GM19324 (cell line): ENCODE measurements around the gene SPPL2C.

Experiments used
- ATAC-seq: cut with Tn5 transposase; IDR thresholded peaks from one replicate; pipeline ENCODE4 v1.9.1; 2021; ENCODE audit warnings: mild to moderate bottlenecking, moderate library complexity; ENCODE audit not compliant: unreplicated experiment, low FRiP score

The SPPL2C gene

DNA sequence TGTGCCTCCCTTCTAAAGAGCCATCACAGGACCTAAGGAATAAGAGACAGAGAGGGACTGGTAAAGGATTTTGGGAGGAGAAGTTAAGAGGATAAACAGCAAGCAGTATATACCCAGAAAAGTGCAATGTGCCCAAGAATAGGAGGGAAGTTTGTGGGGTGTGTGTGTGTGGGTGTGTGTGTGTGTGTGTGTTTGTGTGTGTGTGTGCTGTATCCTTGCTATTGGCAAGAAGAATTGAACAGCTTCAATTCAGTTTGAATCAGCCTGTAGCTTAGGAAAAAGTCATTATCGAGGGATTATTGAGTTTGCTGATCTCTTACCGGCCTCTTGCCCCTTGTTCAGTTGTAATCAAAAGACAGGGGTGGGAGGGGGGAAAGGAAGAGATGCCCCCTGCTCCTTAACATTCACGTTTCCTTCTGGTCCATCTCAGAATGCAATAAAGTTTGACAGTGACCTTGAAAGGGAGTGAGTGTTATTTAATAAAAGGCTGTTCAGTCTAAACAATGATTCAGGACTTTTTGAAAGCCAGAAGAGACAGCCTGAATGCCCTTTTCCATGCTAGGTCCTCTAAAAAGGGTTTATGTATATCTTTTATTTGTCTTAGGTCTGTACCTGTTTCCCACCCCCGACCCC lies 25.8 kb downstream of the SPPL2C start:
- no peak for ATAC-seq

DNA sequence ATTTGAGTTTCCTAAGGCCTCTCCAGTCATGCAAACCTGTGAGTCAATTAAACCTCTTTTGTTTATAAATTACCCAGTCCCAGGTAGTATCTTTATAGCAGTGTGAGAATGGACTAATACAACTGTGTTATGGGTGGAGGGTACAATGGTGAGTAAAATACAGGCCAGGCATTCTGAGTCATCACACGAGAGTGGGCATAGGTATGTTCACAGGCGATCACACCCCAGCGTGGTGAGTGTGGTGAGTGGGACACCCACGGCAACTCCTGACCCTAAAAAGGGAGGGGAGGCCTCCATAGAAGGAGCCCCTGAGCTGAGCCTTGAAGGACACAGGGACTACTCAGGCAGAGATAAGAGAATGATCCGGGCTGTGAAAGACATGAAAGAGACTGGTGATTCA lies 27.0 kb downstream of the SPPL2C start:
- no peak for ATAC-seq

DNA sequence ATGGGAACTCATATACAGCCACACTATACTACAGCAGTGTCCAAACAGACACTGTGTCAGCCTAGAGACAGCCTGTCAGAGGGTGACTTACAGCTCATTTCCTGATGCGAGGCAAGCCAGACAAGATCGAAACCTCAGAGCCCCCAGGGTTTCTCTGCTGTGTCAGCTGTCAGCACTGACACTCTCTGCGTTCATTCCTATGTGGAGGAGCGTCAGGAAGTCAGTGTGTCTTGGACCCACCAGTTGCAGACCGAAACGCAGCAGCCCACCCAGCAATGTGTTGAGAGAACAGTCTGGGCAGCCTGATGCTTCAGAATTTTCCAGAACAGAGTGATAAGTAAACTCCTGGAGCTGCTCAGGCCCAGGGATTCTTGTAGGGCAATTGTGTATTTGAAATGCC lies 29.0 kb downstream of the SPPL2C start:
- no peak for ATAC-seq

DNA sequence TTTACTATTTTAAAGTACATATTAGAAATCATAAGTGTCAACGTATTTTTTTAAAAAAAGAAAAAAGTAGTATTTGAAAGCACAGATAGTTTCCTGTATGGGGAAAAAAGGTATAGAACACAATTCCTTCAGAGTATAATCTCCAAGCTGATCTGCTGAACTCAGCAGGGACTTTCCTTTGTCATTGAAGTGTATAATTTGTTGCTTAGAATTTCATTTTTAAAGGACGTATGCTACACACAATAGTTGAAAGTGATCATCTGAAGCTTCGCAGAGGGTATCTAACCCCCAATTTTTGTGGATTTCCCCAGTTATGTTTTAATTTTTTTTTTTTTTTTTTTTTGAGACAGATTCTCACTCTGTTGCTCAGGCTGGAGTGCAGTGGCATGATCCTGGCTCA lies 29.5 kb downstream of the SPPL2C start:
- no peak for ATAC-seq

DNA sequence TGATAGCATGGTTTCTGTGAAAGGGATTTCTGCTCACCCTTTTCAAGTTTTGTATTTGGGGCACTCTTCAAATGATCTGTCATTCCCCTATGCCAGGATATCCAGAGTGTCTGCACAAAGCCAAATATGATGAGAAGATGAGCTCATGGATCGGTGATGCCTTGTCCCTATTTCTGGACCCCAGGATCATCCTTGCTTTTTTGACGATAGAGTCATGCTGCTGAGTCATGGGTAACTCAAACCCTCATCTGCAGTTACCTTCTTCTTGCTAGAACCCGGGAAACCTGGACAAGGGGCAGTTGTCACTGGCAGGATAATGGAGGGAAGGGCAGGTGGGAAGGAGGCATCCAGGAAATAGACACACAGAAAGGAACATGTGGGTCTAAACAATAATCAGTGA lies 31.9 kb downstream of the SPPL2C start:
- no peak for ATAC-seq

DNA sequence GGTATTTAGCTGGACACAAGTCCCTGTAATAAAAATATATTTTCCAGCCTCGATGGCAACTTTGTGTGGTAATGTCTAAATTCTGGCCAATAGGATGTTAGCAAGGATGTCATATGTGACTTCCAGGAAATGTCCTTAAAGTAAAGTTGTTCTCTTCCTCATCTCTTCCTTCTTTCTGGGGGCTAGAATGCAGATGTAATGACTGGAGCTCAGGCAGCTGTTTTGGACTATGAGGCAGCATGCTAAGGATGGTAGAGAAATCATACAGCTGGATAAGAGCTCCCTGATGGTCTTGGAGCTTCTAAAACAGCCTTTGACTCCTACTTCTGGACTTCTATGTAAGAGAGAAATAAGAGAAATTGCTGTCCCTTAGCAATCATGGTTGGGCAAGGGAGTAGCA lies 32.8 kb downstream of the SPPL2C start:
- ATAC-seq = no peak

DNA sequence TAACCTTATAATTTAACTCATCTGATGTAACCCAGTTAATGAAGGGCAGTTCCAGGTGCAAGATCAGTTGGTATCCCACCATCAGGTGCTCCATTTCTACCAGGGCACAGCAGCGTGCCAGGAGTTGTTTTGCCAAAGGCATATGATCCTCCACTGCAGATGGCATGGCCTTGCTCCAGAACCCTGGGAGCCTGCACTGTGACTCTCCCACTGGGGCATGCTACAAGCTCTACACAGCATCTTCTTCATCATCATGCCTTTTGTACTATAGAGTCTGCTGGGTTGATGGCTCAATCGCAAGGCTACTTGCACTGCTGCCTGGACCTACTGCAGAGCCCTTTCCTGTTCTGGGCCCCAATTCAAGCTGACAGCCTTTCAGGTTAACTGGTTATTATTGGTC lies 38.4 kb downstream of the SPPL2C start:
- no peak for ATAC-seq

DNA sequence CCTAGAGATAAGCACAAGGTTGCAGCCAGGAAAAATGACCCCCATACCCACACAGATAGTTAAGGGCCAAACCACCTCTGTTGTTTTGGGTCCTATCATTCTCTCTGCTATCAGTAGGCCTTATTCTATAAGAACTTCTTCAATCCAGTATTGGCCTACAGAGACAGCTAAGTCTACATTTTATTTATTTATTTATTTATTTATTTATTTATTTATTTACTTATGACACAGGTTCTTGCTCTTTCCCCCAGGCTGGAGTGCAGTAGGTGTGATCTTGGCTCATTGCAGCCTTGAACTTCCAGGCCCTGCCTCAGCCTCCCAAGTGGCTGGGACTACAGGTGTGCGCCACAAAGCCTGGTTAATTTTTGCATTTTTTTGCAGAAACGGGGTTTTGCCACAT lies 42.2 kb downstream of the SPPL2C start:
- ATAC-seq = no peak

DNA sequence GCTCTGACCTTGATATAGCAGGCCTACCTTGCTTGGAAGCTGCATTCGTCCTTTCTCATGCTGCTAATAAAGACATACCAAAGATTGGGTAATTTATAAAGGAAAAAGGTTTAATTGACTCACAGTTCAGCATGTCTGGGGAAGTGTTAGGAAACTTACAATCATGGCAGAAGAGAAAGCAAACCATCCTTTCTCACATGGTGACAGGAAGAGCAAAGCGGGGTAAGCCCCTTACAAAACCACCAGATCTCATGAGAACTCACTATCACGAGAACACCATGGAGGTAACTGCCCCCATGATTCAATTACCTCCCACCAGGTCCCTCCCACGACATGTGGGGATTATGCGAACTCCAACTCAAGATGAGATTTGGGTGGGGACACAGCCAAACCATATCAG lies 43.7 kb downstream of the SPPL2C start:
- no peak for ATAC-seq

DNA sequence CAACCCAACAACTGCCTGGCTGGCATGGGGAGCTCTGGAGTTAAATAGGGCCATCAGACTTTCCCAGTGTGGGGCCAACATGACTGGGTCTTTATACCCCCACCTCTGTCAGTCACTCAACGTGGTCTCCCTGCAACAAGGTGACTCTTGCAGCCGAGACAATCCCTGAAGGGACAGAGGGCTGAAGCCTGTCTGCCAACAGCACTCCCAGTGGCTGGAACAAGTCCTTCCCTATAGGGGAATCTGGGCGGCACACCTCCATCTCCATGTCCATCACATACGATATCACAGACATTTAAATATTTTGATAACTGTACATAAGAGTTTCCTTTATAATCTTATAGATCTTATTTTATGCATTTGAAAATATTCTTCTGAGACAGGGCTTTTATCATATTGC lies 44.9 kb downstream of the SPPL2C start:
- no peak for ATAC-seq

DNA sequence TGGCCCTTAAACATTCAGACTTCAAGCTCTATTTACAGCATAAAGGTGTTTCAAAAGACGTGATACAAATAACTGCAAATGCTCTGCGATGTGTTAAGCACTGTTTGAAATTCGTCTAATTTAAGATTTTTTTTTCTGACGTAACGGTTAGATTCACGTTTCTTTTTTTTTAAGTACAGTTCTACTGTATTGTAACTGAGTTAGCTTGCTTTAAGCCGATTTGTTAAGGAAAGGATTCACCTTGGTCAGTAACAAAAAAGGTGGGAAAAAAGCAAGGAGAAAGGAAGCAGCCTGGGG lies 49.0 kb downstream of the SPPL2C start:
- no peak for ATAC-seq

DNA sequence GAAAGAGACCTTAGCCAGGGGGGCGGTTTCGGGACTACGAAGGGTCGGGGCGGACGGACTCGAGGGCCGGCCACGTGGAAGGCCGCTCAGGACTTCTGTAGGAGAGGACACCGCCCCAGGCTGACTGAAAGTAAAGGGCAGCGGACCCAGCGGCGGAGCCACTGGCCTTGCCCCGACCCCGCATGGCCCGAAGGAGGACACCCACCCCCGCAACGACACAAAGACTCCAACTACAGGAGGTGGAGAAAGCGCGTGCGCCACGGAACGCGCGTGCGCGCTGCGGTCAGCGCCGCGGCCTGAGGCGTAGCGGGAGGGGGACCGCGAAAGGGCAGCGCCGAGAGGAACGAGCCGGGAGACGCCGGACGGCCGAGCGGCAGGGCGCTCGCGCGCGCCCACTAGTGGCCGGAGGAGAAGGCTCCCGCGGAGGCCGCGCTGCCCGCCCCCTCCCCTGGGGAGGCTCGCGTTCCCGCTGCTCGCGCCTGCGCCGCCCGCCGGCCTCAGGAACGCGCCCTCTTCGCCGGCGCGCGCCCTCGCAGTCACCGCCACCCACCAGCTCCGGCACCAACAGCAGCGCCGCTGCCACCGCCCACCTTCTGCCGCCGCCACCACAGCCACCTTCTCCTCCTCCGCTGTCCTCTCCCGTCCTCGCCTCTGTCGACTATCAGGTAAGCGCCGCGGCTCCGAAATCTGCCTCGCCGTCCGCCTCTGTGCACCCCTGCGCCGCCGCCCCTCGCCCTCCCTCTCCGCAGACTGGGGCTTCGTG lies 49.5 kb downstream of the SPPL2C start, which contains the start of gene MAPT:
Gene MAPT, plus strand, starts transcription at position 533 of the 763 bp plus-strand sequence. CDS start 67,784 bp downstream, outside the sequence.
- ATAC-seq = peak; percentile 48

DNA sequence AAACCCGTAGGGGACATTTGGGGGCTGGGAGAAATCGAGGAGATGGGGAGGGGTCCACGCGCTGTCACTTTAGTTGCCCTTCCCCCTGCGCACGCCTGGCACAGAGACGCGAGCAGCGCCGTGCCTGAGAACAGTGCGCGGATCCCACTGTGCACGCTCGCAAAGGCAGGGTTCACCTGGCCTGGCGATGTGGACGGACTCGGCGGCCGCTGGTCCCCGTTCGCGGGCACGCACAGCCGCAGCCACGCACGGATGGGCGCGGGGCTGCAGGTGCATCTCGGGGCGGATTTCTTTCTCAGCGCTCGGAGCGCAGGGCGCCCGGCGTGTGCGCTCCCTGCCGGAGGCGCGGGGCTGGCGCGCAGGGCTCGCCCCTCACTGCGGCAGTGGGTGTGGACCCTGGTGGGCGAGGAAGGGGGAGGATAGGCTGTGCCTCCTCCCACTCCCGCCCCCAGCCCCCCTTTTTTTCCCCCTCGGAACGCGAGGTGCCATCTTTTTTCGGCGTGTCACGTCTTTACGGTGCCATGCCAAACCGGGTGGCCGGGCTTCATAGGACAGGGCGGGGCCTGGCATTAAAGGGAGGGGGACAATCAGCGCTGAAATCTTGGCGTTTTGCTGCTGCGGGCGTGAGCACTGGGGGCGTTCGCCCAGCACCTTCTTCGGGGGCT lies 50.8 kb downstream of the SPPL2C start:
- no peak for ATAC-seq

DNA sequence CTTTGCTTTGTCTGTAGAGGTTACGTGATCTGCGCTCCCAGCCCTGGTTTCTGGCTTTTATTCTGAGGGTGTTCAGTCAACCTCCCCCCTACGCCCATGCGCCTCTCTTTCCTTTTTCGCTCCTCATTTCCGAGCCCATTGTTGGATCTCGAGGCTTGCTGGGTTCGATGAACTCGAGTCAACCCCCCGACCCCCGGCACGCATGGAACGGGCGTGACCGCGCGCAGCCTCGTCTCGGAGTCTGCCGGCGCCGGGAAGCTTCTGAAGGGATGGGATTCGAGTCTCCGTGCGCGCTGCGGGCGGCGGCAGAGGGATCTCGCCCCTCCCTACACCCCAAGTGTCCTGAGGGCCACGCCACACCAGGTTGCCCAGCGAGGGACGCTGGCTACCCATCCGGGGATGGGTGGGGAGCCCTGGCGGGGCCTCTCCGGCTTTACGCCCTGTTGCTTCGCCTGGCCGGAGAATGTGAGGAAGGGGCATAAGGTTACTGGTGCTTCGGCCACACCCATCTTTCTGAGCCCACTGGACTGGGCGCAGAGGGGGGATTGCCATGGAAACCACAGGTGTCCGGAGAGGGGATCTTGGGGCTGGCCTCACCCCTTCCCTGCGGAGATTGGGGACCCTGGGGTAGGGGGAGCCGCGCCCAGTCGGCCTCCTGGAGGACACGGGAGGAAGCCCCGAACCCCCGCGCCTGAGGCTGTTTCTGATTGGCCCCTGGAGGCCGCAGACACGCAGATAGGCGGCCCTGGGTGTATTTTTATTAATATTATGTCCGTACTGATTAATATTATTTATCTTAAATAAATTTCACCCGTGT lies 51.5 kb downstream of the SPPL2C start:
- no peak for ATAC-seq
